Chondrocyte (in vitro differentiated cells): ENCODE data around the gene GXYLT2. TPM values are rescaled to one million over a fixed set of nuclear protein-coding genes. Genes with fewer than 3 reads are reported as not detected.

Experiments
- DNase-seq: peaks from one replicate; pipeline ENCODE4 v3.0.0; 2021; ENCODE audit warnings: mixed read lengths, low spot score
- H3K27ac Mint-ChIP-seq: one replicate; pipeline ENCODE4 v1.8.0; 2021; ENCODE audit warnings: mild to moderate bottlenecking, moderate library complexity, mixed read lengths; ENCODE audit not compliant: unreplicated experiment
- H3K27me3 Mint-ChIP-seq: 2 replicates; pipeline ENCODE4 v1.8.0; 2021; ENCODE audit warnings: low read depth, mixed read lengths
- H3K36me3 Mint-ChIP-seq: 2 replicates; pipeline ENCODE4 v1.8.0; 2021; ENCODE audit warnings: low read depth, mixed read lengths
- H3K4me1 Mint-ChIP-seq: 2 replicates; pipeline ENCODE4 v1.8.0; 2021; ENCODE audit warnings: low read depth, mild to moderate bottlenecking, mixed read lengths
- H3K4me3 Mint-ChIP-seq: one replicate; pipeline ENCODE4 v1.8.0; 2021; ENCODE audit warnings: mild to moderate bottlenecking, moderate library complexity, mixed read lengths; ENCODE audit not compliant: unreplicated experiment
- H3K9me3 Mint-ChIP-seq: 2 replicates; pipeline ENCODE4 v1.8.0; 2021; ENCODE audit warnings: low read depth, mixed read lengths
- total RNA-seq: library from RNA; stranded (reverse); gene quantifications from 3 replicates; pipeline ENCODE4 v1.2.1, GENCODE V29; 2021
- TF ChIP-seq, protein P1 (sequence below): fragments of 200-600 bp; sonication (generic); IDR thresholded peaks from 2 replicates; pipeline ENCODE4 v1.5.0; 2021; ENCODE audit warnings: antibody characterized with exemption, mild to moderate bottlenecking, moderate library complexity

The GXYLT2 gene
- total RNA-seq, 1 donor from 2014 or later, result 99.3 TPM

GRCh38 chr3:72862314-72863090 lies 25.3 kb upstream of the GXYLT2 start:
- TF ChIP-seq, protein P1, sequence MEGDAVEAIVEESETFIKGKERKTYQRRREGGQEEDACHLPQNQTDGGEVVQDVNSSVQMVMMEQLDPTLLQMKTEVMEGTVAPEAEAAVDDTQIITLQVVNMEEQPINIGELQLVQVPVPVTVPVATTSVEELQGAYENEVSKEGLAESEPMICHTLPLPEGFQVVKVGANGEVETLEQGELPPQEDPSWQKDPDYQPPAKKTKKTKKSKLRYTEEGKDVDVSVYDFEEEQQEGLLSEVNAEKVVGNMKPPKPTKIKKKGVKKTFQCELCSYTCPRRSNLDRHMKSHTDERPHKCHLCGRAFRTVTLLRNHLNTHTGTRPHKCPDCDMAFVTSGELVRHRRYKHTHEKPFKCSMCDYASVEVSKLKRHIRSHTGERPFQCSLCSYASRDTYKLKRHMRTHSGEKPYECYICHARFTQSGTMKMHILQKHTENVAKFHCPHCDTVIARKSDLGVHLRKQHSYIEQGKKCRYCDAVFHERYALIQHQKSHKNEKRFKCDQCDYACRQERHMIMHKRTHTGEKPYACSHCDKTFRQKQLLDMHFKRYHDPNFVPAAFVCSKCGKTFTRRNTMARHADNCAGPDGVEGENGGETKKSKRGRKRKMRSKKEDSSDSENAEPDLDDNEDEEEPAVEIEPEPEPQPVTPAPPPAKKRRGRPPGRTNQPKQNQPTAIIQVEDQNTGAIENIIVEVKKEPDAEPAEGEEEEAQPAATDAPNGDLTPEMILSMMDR, result no peak
- Mint-ChIP-seq H3K4me3 (no peak overlapping the region), H3K27ac (no peak overlapping the region), H3K27me3 (no peaks in the 10 kb centered on the region), H3K9me3 (no peaks in the 10 kb centered on the region), H3K36me3 (no peaks in the 10 kb centered on the region), H3K4me1 (no peaks in the 10 kb centered on the region)
- DNase-seq, result no peak

- TF ChIP-seq, protein P1, result no peak
- Mint-ChIP-seq H3K4me3 (no peak overlapping the region), H3K27ac (no peak overlapping the region), H3K27me3 (peaks cover 5% of the 10 kb centered on the region), H3K36me3 (no peaks in the 10 kb centered on the region), H3K4me1 (peaks cover 3% of the 10 kb centered on the region), H3K9me3 (no peaks in the 10 kb centered on the region)
- no peak for DNase-seq
Observed at GRCh38 chr3:72872183-72872582, 15.7 kb upstream of the GXYLT2 start.

DNA sequence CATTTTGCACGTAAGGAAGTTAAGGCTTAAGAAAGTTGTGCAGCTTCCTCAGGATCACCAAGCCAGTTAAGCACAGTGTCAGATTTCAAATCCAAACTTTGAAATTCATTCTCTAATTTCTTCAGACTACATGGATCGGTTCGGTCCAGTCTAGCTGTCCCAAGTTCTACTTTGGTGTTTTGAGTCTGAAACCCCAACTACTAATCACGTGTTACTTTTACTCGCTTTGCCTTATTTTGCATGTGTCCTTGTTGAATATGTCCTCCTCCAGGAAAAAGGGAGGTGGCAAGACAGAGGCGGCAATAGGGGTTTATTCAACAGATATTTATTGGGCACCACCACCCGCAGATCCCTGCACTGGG lies 522 bp upstream of the GXYLT2 start:
- H3K9me3 Mint-ChIP-seq, result peaks cover 4% of the 10 kb centered on the region
- H3K27me3 Mint-ChIP-seq, result no peaks in the 10 kb centered on the region
- H3K4me1 Mint-ChIP-seq, result peaks cover 48% of the 10 kb centered on the region
- H3K4me3 Mint-ChIP-seq, result peak overlapping the region; percentile 85
- H3K36me3 Mint-ChIP-seq, result no peaks in the 10 kb centered on the region
- peak overlapping the region; percentile 83 for H3K27ac Mint-ChIP-seq
- TF ChIP-seq, protein P1, result no peak
- no peak for DNase-seq

- peak overlapping the region; percentile 96 for H3K27ac Mint-ChIP-seq
- no peaks in the 10 kb centered on the region for H3K27me3 Mint-ChIP-seq
- peak overlapping the region; percentile 83 for H3K4me3 Mint-ChIP-seq
- peaks cover 59% of the 10 kb centered on the region for H3K4me1 Mint-ChIP-seq
- DNase-seq, result no peak
- peaks cover 4% of the 10 kb centered on the region for H3K36me3 Mint-ChIP-seq
- TF ChIP-seq, protein P1, result peak; percentile 31
- H3K9me3 Mint-ChIP-seq, result no peaks in the 10 kb centered on the region
Observed at GRCh38 chr3:72888546-72889309, 882 bp downstream of the GXYLT2 start.

DNA sequence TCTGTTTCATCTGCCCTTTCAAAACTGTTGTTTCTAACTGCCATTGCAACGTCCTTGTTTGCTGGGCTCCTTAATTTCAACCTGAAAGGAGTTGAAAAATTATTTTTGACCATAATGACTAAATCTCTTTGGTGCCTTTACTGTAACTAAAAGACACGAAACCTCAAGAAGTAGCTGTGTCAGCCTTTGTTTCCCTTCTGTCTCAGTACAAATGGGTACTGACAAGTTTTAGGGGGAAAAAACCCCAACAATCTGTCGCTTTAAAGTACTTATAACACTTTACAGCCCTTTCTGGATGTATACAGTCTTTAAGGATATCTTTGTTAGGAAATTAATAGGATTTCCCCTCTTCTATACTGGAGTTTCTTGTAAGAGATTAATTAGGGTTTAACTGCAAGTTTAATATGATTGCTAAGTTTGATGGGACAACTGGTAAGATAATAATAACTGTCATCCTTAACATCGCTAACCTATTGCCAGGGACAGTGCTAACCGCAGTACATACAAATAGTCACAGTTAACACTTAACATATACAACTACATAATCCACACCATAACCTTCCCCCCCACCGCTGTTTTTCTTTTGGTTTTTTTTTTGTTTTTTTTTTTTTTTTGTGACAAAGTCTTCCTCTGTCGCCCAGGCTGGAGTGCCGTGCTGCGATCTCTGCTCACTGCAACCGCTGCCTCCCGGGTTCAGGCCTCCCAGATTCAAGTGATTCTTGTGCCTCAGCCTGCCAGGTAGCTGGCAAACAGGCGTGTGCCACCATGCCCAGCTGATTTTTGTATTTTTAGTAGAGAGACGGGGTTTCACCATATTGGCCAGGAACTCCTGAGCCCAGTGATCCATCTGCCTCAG lies 1.7 kb downstream of the GXYLT2 start:
- H3K36me3 Mint-ChIP-seq, result peaks cover 4% of the 10 kb centered on the region
- no peaks in the 10 kb centered on the region for H3K9me3 Mint-ChIP-seq
- H3K27ac Mint-ChIP-seq, result peak overlapping the region; percentile 96
- H3K4me3 Mint-ChIP-seq, result peak overlapping the region; percentile 83
- no peak for DNase-seq
- TF ChIP-seq, protein P1, result no peak
- peaks cover 62% of the 10 kb centered on the region for H3K4me1 Mint-ChIP-seq
- no peaks in the 10 kb centered on the region for H3K27me3 Mint-ChIP-seq
